Measurements from ENCODE around the gene TF.

Gene TF

DNA sequence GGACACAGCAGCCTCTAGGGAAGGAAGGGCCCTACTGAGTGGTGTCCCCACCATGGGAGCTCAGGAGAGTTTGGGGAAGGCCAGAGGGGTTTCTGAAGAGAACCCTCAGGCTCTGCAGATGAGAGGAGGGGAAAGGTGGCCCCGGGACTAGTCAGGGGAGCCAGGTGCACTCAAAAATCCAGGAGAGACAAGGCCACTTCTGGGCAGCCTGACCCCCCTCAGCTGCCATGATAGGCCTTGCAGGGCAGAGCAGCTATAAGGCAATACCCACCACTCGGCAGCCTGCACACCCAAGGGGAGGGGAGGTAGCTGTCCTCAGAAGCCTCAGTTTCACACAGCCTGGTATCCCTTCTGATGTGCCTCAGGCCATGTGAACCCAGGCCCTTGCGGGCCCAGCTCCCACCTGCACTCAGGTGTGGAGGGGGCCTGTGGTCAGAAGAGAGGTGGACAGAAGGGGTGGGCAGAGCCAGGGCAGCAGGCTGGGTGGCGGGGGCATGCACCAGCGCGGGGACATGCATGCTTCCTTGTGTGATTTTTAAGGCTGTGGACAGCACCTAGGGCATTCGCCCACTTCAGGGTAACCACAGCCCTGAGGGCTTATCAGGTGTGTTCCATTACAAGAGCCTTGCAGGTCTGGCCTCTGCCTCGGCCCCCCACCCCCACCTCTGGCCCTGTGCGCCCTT lies 94.0 kb downstream of the TF start:
- POLR2A ChIA-PET = no interaction called here
- TF ChIP-seq ARNT (IDR thresholded peaks at IDR 0.05) (no peak), HDGF (IDR thresholded peaks at IDR 0.05; ENCODE audit: borderline replicate concordance) (no peak), FOXA1 (IDR thresholded peaks at IDR 0.05) (no peak), FOXK2 (IDR thresholded peaks at IDR 0.05) (no peak), LEF1 (IDR thresholded peaks at IDR 0.05; ENCODE audit: borderline replicate concordance) (no peak)
- TF ChIP-seq, protein P1, sequence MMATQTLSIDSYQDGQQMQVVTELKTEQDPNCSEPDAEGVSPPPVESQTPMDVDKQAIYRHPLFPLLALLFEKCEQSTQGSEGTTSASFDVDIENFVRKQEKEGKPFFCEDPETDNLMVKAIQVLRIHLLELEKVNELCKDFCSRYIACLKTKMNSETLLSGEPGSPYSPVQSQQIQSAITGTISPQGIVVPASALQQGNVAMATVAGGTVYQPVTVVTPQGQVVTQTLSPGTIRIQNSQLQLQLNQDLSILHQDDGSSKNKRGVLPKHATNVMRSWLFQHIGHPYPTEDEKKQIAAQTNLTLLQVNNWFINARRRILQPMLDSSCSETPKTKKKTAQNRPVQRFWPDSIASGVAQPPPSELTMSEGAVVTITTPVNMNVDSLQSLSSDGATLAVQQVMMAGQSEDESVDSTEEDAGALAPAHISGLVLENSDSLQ (IDR thresholded peaks at IDR 0.05) = no peak
- DNase-seq (ENCODE audit: extremely low spot score) = no peak
- CTCF ChIA-PET = no interaction called here

DNA sequence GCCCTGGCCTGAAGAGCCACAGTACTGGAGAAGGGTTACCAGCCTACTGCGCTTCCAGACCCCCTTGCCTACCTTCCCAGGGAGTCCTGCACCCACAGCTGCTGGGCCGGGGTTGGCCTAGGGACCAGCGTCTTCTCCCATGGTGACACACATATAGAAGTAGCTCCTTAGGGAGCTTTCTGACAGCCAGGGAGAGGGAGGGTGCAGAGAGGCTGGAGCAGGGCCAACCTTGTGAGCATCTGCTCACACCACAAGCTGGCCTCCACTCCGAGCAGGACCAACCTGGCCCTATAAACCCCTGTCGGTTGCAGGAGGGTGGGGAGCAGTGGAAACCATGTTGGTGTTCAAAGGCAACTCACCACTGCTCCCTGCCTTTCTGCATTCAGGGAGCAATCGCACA lies 94.6 kb downstream of the TF start:
- ChIA-PET POLR2A (no interaction called here), CTCF (no interaction called here)
- TF ChIP-seq CTBP1 (IDR thresholded peaks at IDR 0.05; ENCODE audit: borderline replicate concordance) = no peak
- TF ChIP-seq ARNT (IDR thresholded peaks at IDR 0.05) = no peak
- TF ChIP-seq FOXK2 (IDR thresholded peaks at IDR 0.05) = no peak
- TF ChIP-seq SP1 (IDR thresholded peaks at IDR 0.05) = no peak
- TF ChIP-seq L3MBTL2 (conservative IDR thresholded peaks at IDR 0.05) = no peak
- no peak for TF ChIP-seq SUZ12 (IDR thresholded peaks at IDR 0.05)
- no peak for TF ChIP-seq ZNF384 (IDR thresholded peaks at IDR 0.05)
- no peak for TF ChIP-seq LEF1 (IDR thresholded peaks at IDR 0.05; ENCODE audit: borderline replicate concordance)
- TF ChIP-seq, protein P1 (IDR thresholded peaks at IDR 0.05) = no peak
- no peak for TF ChIP-seq TARDBP (IDR thresholded peaks at IDR 0.05)
- no peak for TF ChIP-seq NFRKB (IDR thresholded peaks at IDR 0.05)
- no peak for TF ChIP-seq ELF4 (IDR thresholded peaks at IDR 0.05)
- TF ChIP-seq HDGF (IDR thresholded peaks at IDR 0.05; ENCODE audit: borderline replicate concordance) = no peak
- no peak for TF ChIP-seq FOXM1 (IDR thresholded peaks at IDR 0.05; ENCODE audit: borderline replicate concordance)
- no peak for TF ChIP-seq BHLHE40 (IDR thresholded peaks at IDR 0.05; ENCODE audit: borderline replicate concordance)
- TF ChIP-seq FOXA1 (IDR thresholded peaks at IDR 0.05) = no peak

DNA sequence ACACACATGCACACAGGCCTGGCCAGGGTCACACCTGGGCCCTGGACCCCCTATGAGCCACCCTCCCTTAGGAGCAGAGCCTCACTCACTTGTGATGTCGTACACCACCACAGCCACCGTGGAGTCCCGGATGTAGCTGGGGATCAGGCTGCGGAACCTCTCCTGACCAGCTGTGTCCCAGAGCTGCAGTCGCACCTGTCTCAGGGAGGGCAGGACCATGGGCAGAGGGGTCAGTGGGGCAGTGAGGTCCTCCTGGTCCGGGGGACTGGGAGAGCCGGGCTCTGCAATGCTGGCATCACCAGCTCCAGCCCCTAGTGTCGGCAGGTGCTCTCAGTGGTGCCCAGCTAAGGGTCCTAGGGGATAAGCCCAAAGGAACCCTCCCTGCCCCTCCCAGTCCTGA lies 95.0 kb downstream of the TF start:
- TF ChIP-seq CTBP1 (IDR thresholded peaks at IDR 0.05; ENCODE audit: borderline replicate concordance) = no peak
- TF ChIP-seq BHLHE40 (IDR thresholded peaks at IDR 0.05; ENCODE audit: borderline replicate concordance) = no peak
- TF ChIP-seq L3MBTL2 (conservative IDR thresholded peaks at IDR 0.05) = no peak
- no peak for TF ChIP-seq SP1 (IDR thresholded peaks at IDR 0.05)
- TF ChIP-seq ZNF384 (IDR thresholded peaks at IDR 0.05) = no peak
- TF ChIP-seq ARNT (IDR thresholded peaks at IDR 0.05) = no peak
- TF ChIP-seq HDGF (IDR thresholded peaks at IDR 0.05; ENCODE audit: borderline replicate concordance) = no peak
- no peak for TF ChIP-seq FOXA1 (IDR thresholded peaks at IDR 0.05)
- TF ChIP-seq TARDBP (IDR thresholded peaks at IDR 0.05) = no peak
- TF ChIP-seq, protein P1 (IDR thresholded peaks at IDR 0.05) = no peak
- TF ChIP-seq FOXM1 (IDR thresholded peaks at IDR 0.05; ENCODE audit: borderline replicate concordance) = no peak
- no peak for TF ChIP-seq FOXK2 (IDR thresholded peaks at IDR 0.05)
- TF ChIP-seq ELF4 (IDR thresholded peaks at IDR 0.05) = no peak
- TF ChIP-seq NFRKB (IDR thresholded peaks at IDR 0.05) = no peak
- no peak for TF ChIP-seq LEF1 (IDR thresholded peaks at IDR 0.05; ENCODE audit: borderline replicate concordance)
- no peak for TF ChIP-seq SUZ12 (IDR thresholded peaks at IDR 0.05)
- no peak for DNase-seq (ENCODE audit: extremely low spot score)
- POLR2A ChIA-PET = no interaction called here
- CTCF ChIA-PET = no interaction called here

More for the DNA sequence above, 94.6 kb downstream of the TF start:
- no peak for DNase-seq (ENCODE audit: extremely low spot score)

DNA sequence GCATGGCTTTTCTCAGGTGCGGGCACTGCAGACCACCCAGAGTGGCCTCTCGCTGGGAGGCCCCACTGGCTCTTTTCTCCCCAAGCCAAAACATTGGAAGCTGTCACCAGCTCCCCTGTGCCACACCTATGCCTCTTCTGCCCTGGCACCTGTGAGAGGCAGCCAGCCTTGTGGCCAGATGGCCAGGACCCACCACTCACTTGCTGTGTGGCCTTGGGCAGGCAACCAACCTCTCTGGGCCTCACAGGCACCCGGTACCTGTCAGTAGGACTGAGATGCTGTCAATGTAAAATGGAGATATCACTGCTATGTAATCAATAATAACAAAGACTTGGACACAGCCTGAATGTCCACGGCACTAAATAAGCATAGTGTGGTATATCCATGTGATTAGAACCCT lies 96.0 kb downstream of the TF start:
- DNase-seq (ENCODE audit: extremely low spot score) = no peak
- TF ChIP-seq, protein P1 (IDR thresholded peaks at IDR 0.05) = no peak
- TF ChIP-seq ZNF384 (IDR thresholded peaks at IDR 0.05) (no peak), LEF1 (IDR thresholded peaks at IDR 0.05; ENCODE audit: borderline replicate concordance) (no peak), CTBP1 (IDR thresholded peaks at IDR 0.05; ENCODE audit: borderline replicate concordance) (no peak), NFRKB (IDR thresholded peaks at IDR 0.05) (no peak), TARDBP (IDR thresholded peaks at IDR 0.05) (no peak), ARNT (IDR thresholded peaks at IDR 0.05) (no peak), FOXA1 (IDR thresholded peaks at IDR 0.05) (no peak)
- CTCF ChIA-PET = no interaction called here
- POLR2A ChIA-PET = no interaction called here

DNA sequence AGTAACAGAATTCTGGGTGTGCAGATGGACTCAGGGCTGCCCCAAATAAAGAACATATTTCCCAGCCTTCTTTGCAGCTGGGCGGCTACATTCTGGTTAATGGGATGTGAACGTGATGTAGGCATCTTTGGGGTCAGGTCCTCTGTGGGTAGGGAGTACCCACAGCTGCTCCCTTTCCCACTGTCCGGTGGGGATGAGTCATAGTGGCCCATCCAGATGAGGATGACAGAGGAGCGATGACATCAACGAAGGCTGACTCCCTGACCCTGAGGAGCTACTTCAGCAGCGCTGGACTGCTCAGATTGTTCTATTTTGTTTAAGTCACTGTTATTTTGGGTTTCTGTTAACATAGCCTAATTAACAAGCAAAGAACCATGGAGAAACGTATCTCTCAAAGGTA lies 97.4 kb downstream of the TF start:
- ChIA-PET POLR2A (no interaction called here), CTCF (no interaction called here)
- DNase-seq (ENCODE audit: extremely low spot score) = no peak
- no peak for TF ChIP-seq ELF4 (IDR thresholded peaks at IDR 0.05)
- TF ChIP-seq TARDBP (IDR thresholded peaks at IDR 0.05) = no peak
- no peak for TF ChIP-seq ARNT (IDR thresholded peaks at IDR 0.05)
- no peak for TF ChIP-seq FOXA1 (IDR thresholded peaks at IDR 0.05)
- TF ChIP-seq CTBP1 (IDR thresholded peaks at IDR 0.05; ENCODE audit: borderline replicate concordance) = no peak
- TF ChIP-seq ZNF384 (IDR thresholded peaks at IDR 0.05) = no peak
- TF ChIP-seq SP1 (IDR thresholded peaks at IDR 0.05) = no peak
- TF ChIP-seq HDGF (IDR thresholded peaks at IDR 0.05; ENCODE audit: borderline replicate concordance) = no peak
- TF ChIP-seq FOXK2 (IDR thresholded peaks at IDR 0.05) = no peak
- TF ChIP-seq, protein P1 (IDR thresholded peaks at IDR 0.05) = no peak
- no peak for TF ChIP-seq SUZ12 (IDR thresholded peaks at IDR 0.05)
- TF ChIP-seq FOXM1 (IDR thresholded peaks at IDR 0.05; ENCODE audit: borderline replicate concordance) = no peak
- TF ChIP-seq LEF1 (IDR thresholded peaks at IDR 0.05; ENCODE audit: borderline replicate concordance) = no peak
- TF ChIP-seq BHLHE40 (IDR thresholded peaks at IDR 0.05; ENCODE audit: borderline replicate concordance) = no peak
- no peak for TF ChIP-seq L3MBTL2 (conservative IDR thresholded peaks at IDR 0.05)

Measured in HEK293T (cell line).